Effector memory CD8-positive, alpha-beta T cell (primary cell): ENCODE measurements around the gene BRI3.

Source experiments
- ATAC-seq: fragments of 150-1000 bp; cut with Tn5 transposase; replicated peaks from 2 replicates; pipeline ENCODE4 v1.10.0; 2021; ENCODE audit warnings: mild to moderate bottlenecking, moderate library complexity
- DNase-seq, 3 experiments: peaks; one replicate each; pipeline ENCODE4 v3.0.0; 2021
- H3K27ac Mint-ChIP-seq, 2 donors: one replicate each; pipeline ENCODE4 v1.8.0; 2022; ENCODE audit warnings: mild to moderate bottlenecking in 2 of 2, mixed read lengths in 2 of 2, moderate library complexity in 2 of 2
- H3K27me3 Mint-ChIP-seq, 2 donors: one replicate each; pipeline ENCODE4 v1.8.0; 2022; ENCODE audit warnings: mixed read lengths in 2 of 2
- H3K36me3 Mint-ChIP-seq: one replicate; pipeline ENCODE4 v1.8.0; 2022; ENCODE audit warnings: mild to moderate bottlenecking, moderate library complexity, mixed read lengths; ENCODE audit not compliant: insufficient read depth
- H3K4me1 Mint-ChIP-seq, 2 donors: one replicate each; pipeline ENCODE4 v1.8.0; 2022; ENCODE audit warnings: low read depth in 2 of 2, mixed read lengths in 2 of 2
- H3K4me3 Mint-ChIP-seq, 2 donors: one replicate each; pipeline ENCODE4 v1.8.0; 2022; ENCODE audit warnings: mild to moderate bottlenecking in 2 of 2, mixed read lengths in 2 of 2, moderate library complexity in 2 of 2
- H3K9me3 Mint-ChIP-seq, 2 donors: one replicate each; pipeline ENCODE4 v1.8.0; 2022; ENCODE audit warnings: mixed read lengths in 2 of 2

The BRI3 gene

GRCh38 chr7:98285157-98286092, 3.9 kb downstream of the BRI3 start:
- peak overlapping the region; percentile 35 to 62 for H3K27ac Mint-ChIP-seq
- H3K36me3 Mint-ChIP-seq = peaks cover 18% of the 10 kb centered on the region
- no peaks in the 10 kb centered on the region for H3K9me3 Mint-ChIP-seq
- ATAC-seq (no peak), DNase-seq (no peak)
- no peaks in the 10 kb centered on the region for H3K27me3 Mint-ChIP-seq
- H3K4me1 Mint-ChIP-seq = peaks cover 21 to 28% of the 10 kb centered on the region in 2 donors
- H3K4me3 Mint-ChIP-seq = no peak overlapping the region

DNA sequence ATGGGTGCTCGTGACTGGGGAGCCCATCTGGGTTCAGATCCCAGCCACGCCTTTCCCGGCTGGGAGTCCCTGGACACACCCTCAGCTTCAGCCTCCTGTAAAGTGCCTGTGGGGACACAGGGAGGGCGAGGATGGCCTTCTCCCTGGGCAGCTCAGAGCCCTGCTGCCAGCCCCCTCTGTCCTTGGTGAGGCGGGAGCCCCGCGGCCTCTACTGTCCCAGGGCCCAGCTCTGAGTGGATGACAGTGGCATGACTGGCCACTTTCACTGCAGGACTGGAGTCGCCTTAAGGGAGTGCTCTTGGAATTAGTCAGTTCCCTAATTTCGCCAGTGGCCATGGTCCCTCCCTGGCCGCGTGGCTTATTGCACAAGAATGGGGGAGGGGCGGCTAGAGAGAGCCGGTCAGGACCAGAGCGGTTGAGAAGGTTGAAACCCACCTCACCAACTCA, 4.6 kb downstream of the BRI3 start:
- ATAC-seq = no peak
- no peaks in the 10 kb centered on the region for H3K27me3 Mint-ChIP-seq
- peak overlapping the region; percentile 44 to 68 for H3K27ac Mint-ChIP-seq
- DNase-seq = no peak
- H3K36me3 Mint-ChIP-seq = peaks cover 14% of the 10 kb centered on the region
- peaks cover 21 to 28% of the 10 kb centered on the region in 2 donors for H3K4me1 Mint-ChIP-seq
- H3K4me3 Mint-ChIP-seq = no peak overlapping the region
- H3K9me3 Mint-ChIP-seq = no peaks in the 10 kb centered on the region

- Mint-ChIP-seq H3K9me3 (no peaks in the 10 kb centered on the region), H3K36me3 (peaks cover 19% of the 10 kb centered on the region), H3K27ac (peak overlapping the region; percentile 51 to 68), H3K4me3 (no peak overlapping the region), H3K27me3 (no peaks in the 10 kb centered on the region), H3K4me1 (peaks cover 21 to 28% of the 10 kb centered on the region in 2 donors)
- no peak for DNase-seq
- no peak for ATAC-seq
Observed at GRCh38 chr7:98286701-98287485, 5.4 kb downstream of the BRI3 start.

- H3K27ac Mint-ChIP-seq = peak overlapping the region in 1 of 2 donors; percentile 51
- ATAC-seq = no peak
- H3K9me3 Mint-ChIP-seq = no peaks in the 10 kb centered on the region
- DNase-seq = no peak
- no peak overlapping the region for H3K4me3 Mint-ChIP-seq
- H3K27me3 Mint-ChIP-seq = no peaks in the 10 kb centered on the region
- peaks cover 20% of the 10 kb centered on the region for H3K36me3 Mint-ChIP-seq
- H3K4me1 Mint-ChIP-seq = peaks cover 16 to 23% of the 10 kb centered on the region in 2 donors
Observed at GRCh38 chr7:98287486-98287959, 6.0 kb downstream of the BRI3 start.

GRCh38 chr7:98288064-98288823, 6.8 kb downstream of the BRI3 start:
- H3K4me1 Mint-ChIP-seq = peaks cover 9 to 16% of the 10 kb centered on the region in 2 donors
- ATAC-seq (no peak), DNase-seq (no peak)
- peak overlapping the region in 1 of 2 donors; percentile 44 for H3K27ac Mint-ChIP-seq
- H3K9me3 Mint-ChIP-seq = no peaks in the 10 kb centered on the region
- no peaks in the 10 kb centered on the region for H3K27me3 Mint-ChIP-seq
- peaks cover 22% of the 10 kb centered on the region for H3K36me3 Mint-ChIP-seq
- H3K4me3 Mint-ChIP-seq = no peak overlapping the region

- Mint-ChIP-seq H3K36me3 (peaks cover 12% of the 10 kb centered on the region), H3K4me3 (no peak overlapping the region)
Observed at GRCh38 chr7:98289333-98289875, 7.9 kb downstream of the BRI3 start.

DNA sequence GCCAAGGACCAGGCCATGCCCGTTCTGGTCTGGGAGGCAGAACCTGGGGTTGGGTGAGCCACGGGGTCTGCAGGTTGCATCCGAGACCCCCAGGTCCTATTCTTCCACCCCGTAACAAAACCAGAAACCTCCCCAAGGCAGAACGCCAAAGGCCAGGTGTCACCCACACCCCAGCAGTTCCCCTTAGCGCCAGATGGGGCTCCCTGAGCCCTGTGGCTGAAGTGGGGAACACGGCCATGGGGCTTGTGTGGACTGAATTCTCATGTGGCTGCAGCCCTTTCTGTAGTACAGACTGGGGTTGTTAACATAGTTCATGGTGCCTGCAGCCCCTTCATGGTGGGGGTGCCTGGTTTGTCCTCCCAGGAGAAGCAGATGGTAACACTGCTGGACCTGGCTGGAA, 10.2 kb downstream of the BRI3 start:
- H3K4me3 Mint-ChIP-seq = no peak overlapping the region
- no peaks in the 10 kb centered on the region for H3K9me3 Mint-ChIP-seq
- no peaks in the 10 kb centered on the region for H3K4me1 Mint-ChIP-seq
- DNase-seq = no peak
- no peak for ATAC-seq
- H3K27ac Mint-ChIP-seq = no peak overlapping the region
- H3K27me3 Mint-ChIP-seq = no peaks in the 10 kb centered on the region
- H3K36me3 Mint-ChIP-seq = peaks cover 16% of the 10 kb centered on the region

More at GRCh38 chr7:98289333-98289875, 7.9 kb downstream of the BRI3 start:
- H3K27ac Mint-ChIP-seq = no peak overlapping the region
- H3K27me3 Mint-ChIP-seq = no peaks in the 10 kb centered on the region
- DNase-seq = no peak
- no peak for ATAC-seq
- H3K4me1 Mint-ChIP-seq = peaks cover 6 to 8% of the 10 kb centered on the region in 2 donors
- H3K9me3 Mint-ChIP-seq = no peaks in the 10 kb centered on the region

DNA sequence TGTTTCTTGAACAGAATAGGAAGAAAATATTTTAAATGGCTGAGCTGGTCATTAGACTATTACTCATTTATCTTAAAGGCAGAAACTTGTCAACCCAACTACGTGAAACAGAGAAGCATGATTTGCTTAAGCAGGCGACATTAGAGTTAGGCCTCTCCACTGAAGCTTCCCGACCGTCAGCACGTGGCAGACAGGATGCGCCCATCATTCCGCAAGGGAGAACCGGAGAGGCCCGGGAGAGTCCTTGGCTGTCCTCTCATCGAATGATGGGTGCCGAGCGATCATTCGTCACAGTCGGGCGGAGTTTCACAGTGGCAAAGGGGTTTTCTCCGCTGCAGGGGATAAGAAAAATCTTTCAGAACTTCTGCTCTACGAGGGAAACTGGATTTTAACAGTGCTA, 11.8 kb downstream of the BRI3 start:
- H3K4me1 Mint-ChIP-seq = no peaks in the 10 kb centered on the region
- no peaks in the 10 kb centered on the region for H3K27me3 Mint-ChIP-seq
- ATAC-seq (no peak), DNase-seq (no peak)
- H3K27ac Mint-ChIP-seq = no peak overlapping the region
- H3K36me3 Mint-ChIP-seq = peaks cover 16% of the 10 kb centered on the region
- H3K4me3 Mint-ChIP-seq = no peak overlapping the region
- H3K9me3 Mint-ChIP-seq = no peaks in the 10 kb centered on the region

- ATAC-seq (no peak), DNase-seq (no peak)
- Mint-ChIP-seq H3K27me3 (no peaks in the 10 kb centered on the region), H3K9me3 (no peaks in the 10 kb centered on the region), H3K27ac (no peak overlapping the region), H3K36me3 (peaks cover 16% of the 10 kb centered on the region), H3K4me1 (no peaks in the 10 kb centered on the region), H3K4me3 (no peak overlapping the region)
Observed at GRCh38 chr7:98293746-98294145, 12.3 kb downstream of the BRI3 start.

- Mint-ChIP-seq H3K4me3 (no peak overlapping the region), H3K9me3 (no peaks in the 10 kb centered on the region), H3K4me1 (no peaks in the 10 kb centered on the region), H3K36me3 (peaks cover 16% of the 10 kb centered on the region), H3K27ac (no peak overlapping the region), H3K27me3 (no peaks in the 10 kb centered on the region)
- DNase-seq (no peak), ATAC-seq (no peak)
Observed at GRCh38 chr7:98294326-98294725, 12.8 kb downstream of the BRI3 start.

DNA sequence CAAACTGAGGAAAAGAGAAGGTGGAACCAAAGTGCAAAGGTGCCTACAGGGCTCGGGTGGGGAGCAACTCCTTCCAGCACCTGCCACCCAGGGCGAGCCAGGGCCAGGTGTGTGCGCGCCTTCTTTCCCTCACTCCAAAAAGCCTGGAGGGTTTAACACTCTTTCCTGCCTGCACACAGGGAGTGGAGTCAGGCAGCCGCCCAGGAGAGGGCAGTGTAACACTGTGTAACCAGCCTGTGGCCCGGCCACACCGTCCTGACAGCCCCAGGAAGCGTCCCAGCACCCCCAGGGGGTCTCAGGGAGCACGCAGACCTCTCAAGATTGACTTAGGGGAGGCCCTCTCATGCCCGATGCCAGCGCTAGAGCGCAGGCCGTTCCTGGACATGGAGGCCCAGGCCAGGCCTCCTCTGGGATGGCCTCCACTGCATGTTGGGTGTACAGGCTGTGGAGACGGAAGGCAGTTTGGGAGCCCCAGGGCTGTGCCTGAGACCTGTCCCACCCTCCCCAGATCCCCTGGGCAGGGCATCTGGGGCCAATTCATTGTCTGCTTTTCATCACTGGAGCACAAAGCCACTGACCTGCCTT, 13.4 kb downstream of the BRI3 start:
- DNase-seq (no peak), ATAC-seq (peak; percentile 48)
- H3K27ac Mint-ChIP-seq = peak overlapping the region in 1 of 2 donors; percentile 20
- H3K4me1 Mint-ChIP-seq = no peaks in the 10 kb centered on the region
- peaks cover 16% of the 10 kb centered on the region for H3K36me3 Mint-ChIP-seq
- no peaks in the 10 kb centered on the region for H3K9me3 Mint-ChIP-seq
- no peak overlapping the region for H3K4me3 Mint-ChIP-seq
- no peaks in the 10 kb centered on the region for H3K27me3 Mint-ChIP-seq

- no peak for DNase-seq
- Mint-ChIP-seq H3K27ac (no peak overlapping the region), H3K27me3 (no peaks in the 10 kb centered on the region), H3K9me3 (no peaks in the 10 kb centered on the region), H3K36me3 (peaks cover 17% of the 10 kb centered on the region), H3K4me3 (no peak overlapping the region), H3K4me1 (no peaks in the 10 kb centered on the region)
- no peak for ATAC-seq
Observed at GRCh38 chr7:98295467-98296192, 14.1 kb downstream of the BRI3 start.
